ENCODE measurements around the gene POGLUT2.

The POGLUT2 gene

GRCh38 chr13:102815788-102816187 lies 17.0 kb upstream of the POGLUT2 start:
- H3K9me3 ChIP-seq = no peaks in the 10 kb centered on the region
- H3K27me3 ChIP-seq = no peaks in the 10 kb centered on the region
- H3K4me1 ChIP-seq (ENCODE audit: control insufficient read depth in 1 of 2, insufficient read depth in 1 of 2, low read depth in 1 of 2, low read length in 1 of 2) = no peaks in the 10 kb centered on the region
- no peak overlapping the region for H3K27ac ChIP-seq
- H3K36me3 ChIP-seq = no peaks in the 10 kb centered on the region
- no peak for TF ChIP-seq CTCF (IDR thresholded peaks at IDR 0.05)
- no peak overlapping the region for H3K4me3 ChIP-seq (ENCODE audit: low read depth in 1 of 2, low read length in 1 of 2)

GRCh38 chr13:102814793-102815192 lies 16.0 kb upstream of the POGLUT2 start:
- no peak overlapping the region for H3K27ac ChIP-seq
- no peaks in the 10 kb centered on the region for H3K27me3 ChIP-seq
- no peak overlapping the region for H3K4me3 ChIP-seq (ENCODE audit: low read depth in 1 of 2, low read length in 1 of 2)
- H3K36me3 ChIP-seq = no peaks in the 10 kb centered on the region
- TF ChIP-seq CTCF (IDR thresholded peaks at IDR 0.05) = no peak
- H3K4me1 ChIP-seq (ENCODE audit: control insufficient read depth in 1 of 2, insufficient read depth in 1 of 2, low read depth in 1 of 2, low read length in 1 of 2) = no peaks in the 10 kb centered on the region
- no peaks in the 10 kb centered on the region for H3K9me3 ChIP-seq

GRCh38 chr13:102814025-102814607 lies 15.3 kb upstream of the POGLUT2 start:
- no peak for TF ChIP-seq CTCF (IDR thresholded peaks at IDR 0.05)
- Histone ChIP-seq H3K27me3 (no peaks in the 10 kb centered on the region), H3K27ac (no peak overlapping the region), H3K36me3 (no peaks in the 10 kb centered on the region), H3K4me3 (ENCODE audit: low read depth in 1 of 2, low read length in 1 of 2) (no peak overlapping the region), H3K9me3 (no peaks in the 10 kb centered on the region), H3K4me1 (ENCODE audit: control insufficient read depth in 1 of 2, insufficient read depth in 1 of 2, low read depth in 1 of 2, low read length in 1 of 2) (no peaks in the 10 kb centered on the region)

- H3K9me3 ChIP-seq = no peaks in the 10 kb centered on the region
- no peak overlapping the region for H3K4me3 ChIP-seq (ENCODE audit: low read depth in 1 of 2, low read length in 1 of 2)
- TF ChIP-seq CTCF (IDR thresholded peaks at IDR 0.05) = no peak
- H3K36me3 ChIP-seq = no peaks in the 10 kb centered on the region
- H3K27me3 ChIP-seq = no peaks in the 10 kb centered on the region
- H3K27ac ChIP-seq = no peak overlapping the region
- H3K4me1 ChIP-seq (ENCODE audit: control insufficient read depth in 1 of 2, insufficient read depth in 1 of 2, low read depth in 1 of 2, low read length in 1 of 2) = no peaks in the 10 kb centered on the region
Measured at GRCh38 chr13:102812611-102813287, 14.0 kb upstream of the POGLUT2 start.

- no peaks in the 10 kb centered on the region for H3K9me3 ChIP-seq
- H3K27me3 ChIP-seq = no peaks in the 10 kb centered on the region
- no peaks in the 10 kb centered on the region for H3K36me3 ChIP-seq
- no peak for TF ChIP-seq CTCF (IDR thresholded peaks at IDR 0.05)
- H3K4me3 ChIP-seq (ENCODE audit: low read depth in 1 of 2, low read length in 1 of 2) = no peak overlapping the region
- H3K27ac ChIP-seq = no peak overlapping the region
- no peaks in the 10 kb centered on the region for H3K4me1 ChIP-seq (ENCODE audit: control insufficient read depth in 1 of 2, insufficient read depth in 1 of 2, low read depth in 1 of 2, low read length in 1 of 2)
Measured at GRCh38 chr13:102807699-102808098, 8.9 kb upstream of the POGLUT2 start.

All from neutrophil (primary cell).